Right atrium auricular region (tissue), 2 donors: ENCODE data around the gene GTF3A. TPM values are rescaled to one million over a fixed set of nuclear protein-coding genes. Genes with fewer than 3 reads are reported as not detected.

Experiments used
- DNase-seq: peaks from one replicate; pipeline ENCODE4 v3.0.0-alpha.2; 2019; ENCODE audit warnings: low spot score
- H3K27ac ChIP-seq, 2 donors: fragments of 200-600 bp; sonication (generic); 1 replicate in 1 of 2; 2 replicates in 1 of 2; pipeline ENCODE4 v1.5.1; 2016 to 2019
- H3K27me3 ChIP-seq, 2 donors: fragments of 200-600 bp; sonication (generic); one replicate each; pipeline versions ENCODE4 v1.5.1 to v1.6.0; 2017 to 2019
- H3K36me3 ChIP-seq: fragments of 200-600 bp; sonication (generic); one replicate; pipeline ENCODE4 v1.5.1; 2016
- H3K4me1 ChIP-seq, 2 donors: fragments of 200-600 bp; sonication (generic); one replicate each; pipeline versions ENCODE4 v1.5.1 to v1.6.0; 2017 to 2019
- H3K4me3 ChIP-seq, 2 donors: fragments of 200-600 bp; sonication (generic); 1 replicate in 1 of 2; 2 replicates in 1 of 2; pipeline ENCODE4 v1.5.1; 2017 to 2019; ENCODE audit warnings: mild to moderate bottlenecking in 1 of 2, moderate library complexity in 1 of 2
- H3K9me3 ChIP-seq, 2 donors: fragments of 200-600 bp; sonication (generic); one replicate each; pipeline ENCODE4 v1.5.1; 2019
- total RNA-seq, 2 donors: library from RNA; depleted of rRNA; stranded (reverse); fragments of >200 nt; gene quantifications; one replicate each; pipeline ENCODE4 v1.1.0, GENCODE V29; 2016
- TF ChIP-seq, protein P1 (sequence below), 2 donors: fragments of 200-600 bp; sonication (generic); IDR thresholded peaks; one replicate each; pipeline ENCODE4 v1.5.1; 2019; ENCODE audit warnings: antibody characterized with exemption in 2 of 2

Gene GTF3A
- total RNA-seq, 2 donors from 2014 or later = 227 to 327 TPM

DNA sequence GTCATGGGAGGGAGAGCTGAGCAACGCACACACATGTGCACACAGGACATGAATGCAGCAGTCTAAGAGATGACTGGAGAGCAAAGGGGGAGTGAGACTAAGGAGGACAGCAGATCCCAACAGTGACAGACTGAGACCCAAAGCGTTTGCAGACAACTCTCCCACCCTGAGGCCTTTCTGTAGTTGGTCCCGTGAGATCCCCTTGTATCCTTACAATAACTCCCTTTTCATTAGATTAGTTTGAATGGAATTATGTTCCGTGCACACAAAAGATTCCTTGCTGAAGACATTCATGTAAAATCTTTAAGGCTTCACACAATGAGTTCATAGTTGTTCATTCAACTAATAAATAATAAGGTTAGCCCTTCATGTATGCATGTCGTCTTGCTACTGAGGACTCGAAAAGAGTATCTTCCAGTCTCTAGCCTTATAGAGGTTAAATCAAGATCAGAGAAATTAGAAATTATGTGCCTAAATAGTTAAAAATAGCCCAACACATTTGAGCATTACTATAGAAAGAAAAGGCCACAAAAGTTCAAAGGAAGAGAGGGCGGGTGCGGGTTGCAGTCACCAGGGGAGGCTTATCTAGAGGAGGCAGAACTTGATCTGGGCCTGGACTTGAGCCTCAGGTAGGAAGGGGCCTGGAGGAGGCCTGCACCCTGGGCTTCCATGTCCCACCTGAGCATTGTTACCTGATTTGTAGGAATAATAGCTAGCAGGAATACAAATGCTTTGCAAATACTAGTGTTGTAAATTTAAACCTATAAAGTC is 3.1 kb upstream of the GTF3A start:
- Histone ChIP-seq H3K4me1 (peaks cover 0 to 24% of the 10 kb centered on the region in 2 donors), H3K27ac (no peak overlapping the region), H3K36me3 (no peaks in the 10 kb centered on the region), H3K9me3 (no peaks in the 10 kb centered on the region), H3K4me3 (no peak overlapping the region), H3K27me3 (no peaks in the 10 kb centered on the region)
- DNase-seq = no peak
- TF ChIP-seq, protein P1, sequence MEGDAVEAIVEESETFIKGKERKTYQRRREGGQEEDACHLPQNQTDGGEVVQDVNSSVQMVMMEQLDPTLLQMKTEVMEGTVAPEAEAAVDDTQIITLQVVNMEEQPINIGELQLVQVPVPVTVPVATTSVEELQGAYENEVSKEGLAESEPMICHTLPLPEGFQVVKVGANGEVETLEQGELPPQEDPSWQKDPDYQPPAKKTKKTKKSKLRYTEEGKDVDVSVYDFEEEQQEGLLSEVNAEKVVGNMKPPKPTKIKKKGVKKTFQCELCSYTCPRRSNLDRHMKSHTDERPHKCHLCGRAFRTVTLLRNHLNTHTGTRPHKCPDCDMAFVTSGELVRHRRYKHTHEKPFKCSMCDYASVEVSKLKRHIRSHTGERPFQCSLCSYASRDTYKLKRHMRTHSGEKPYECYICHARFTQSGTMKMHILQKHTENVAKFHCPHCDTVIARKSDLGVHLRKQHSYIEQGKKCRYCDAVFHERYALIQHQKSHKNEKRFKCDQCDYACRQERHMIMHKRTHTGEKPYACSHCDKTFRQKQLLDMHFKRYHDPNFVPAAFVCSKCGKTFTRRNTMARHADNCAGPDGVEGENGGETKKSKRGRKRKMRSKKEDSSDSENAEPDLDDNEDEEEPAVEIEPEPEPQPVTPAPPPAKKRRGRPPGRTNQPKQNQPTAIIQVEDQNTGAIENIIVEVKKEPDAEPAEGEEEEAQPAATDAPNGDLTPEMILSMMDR (IDR thresholded peaks at IDR 0.05) = no peak

DNA sequence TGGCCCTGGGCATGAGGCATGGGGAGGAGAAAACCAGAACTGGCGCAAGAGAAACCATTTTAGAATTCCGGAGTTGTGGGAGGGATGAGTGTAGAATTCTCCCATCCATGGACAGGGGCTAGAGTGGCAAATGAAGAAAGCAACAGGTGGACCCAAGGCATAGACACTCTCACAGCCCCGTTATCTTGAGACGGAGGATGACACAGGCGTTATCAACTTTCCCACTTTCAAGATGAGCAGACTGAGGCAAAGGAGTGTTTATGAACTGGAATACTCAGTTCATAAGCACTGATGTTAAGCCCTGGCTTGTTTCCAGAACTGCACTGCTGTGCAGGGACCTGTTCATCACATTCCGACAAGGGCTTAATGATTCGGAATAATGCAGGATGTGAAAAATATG is 1.1 kb upstream of the GTF3A start:
- H3K36me3 ChIP-seq = peaks cover 3% of the 10 kb centered on the region
- H3K27ac ChIP-seq = no peak overlapping the region
- no peak for DNase-seq
- peaks cover 0 to 45% of the 10 kb centered on the region in 2 donors for H3K4me1 ChIP-seq
- H3K27me3 ChIP-seq = no peaks in the 10 kb centered on the region
- H3K4me3 ChIP-seq = no peak overlapping the region
- TF ChIP-seq, protein P1 (IDR thresholded peaks at IDR 0.05) = no peak
- no peaks in the 10 kb centered on the region for H3K9me3 ChIP-seq

DNA sequence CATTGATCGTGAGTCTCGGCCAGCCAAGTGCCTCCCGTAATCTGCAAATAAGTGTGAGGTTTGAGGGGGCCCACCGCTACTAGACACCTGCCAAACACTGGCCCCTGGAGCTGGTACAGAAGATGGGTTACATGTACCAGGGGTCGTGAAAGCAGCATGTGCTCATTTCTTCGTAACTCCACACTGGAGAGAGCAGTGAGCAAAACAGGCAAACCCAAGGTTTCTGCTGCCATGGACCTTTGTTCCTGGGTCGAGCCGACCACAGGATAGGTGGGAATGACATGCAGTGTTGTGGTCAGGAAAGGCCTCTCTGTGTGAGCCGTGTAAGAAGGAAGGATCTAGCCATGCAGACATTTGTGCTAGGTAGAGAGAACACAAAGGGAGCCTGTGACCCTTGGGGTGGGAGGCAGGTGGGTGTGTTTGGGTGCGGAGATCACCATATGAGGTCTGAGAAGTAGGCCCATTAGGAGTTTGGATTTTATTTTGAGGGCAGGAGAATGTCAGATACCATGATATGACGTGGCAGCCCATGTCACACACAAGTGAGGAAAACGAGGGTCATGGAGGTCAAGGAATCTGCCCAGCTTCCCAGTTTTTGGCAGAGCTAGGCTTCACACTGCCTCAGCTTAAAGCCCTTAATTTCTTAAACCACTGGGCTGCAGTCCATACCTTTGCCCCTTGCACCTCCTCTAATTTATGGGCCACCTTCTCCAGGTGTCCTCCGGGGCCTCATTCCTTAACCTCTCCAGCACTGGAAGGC is 919 bp downstream of the GTF3A start:
- no peak for DNase-seq
- Histone ChIP-seq H3K27ac (peak overlapping the region; percentile 84 to 85), H3K27me3 (no peaks in the 10 kb centered on the region), H3K9me3 (no peaks in the 10 kb centered on the region), H3K4me3 (peak overlapping the region; percentile 67 to 75), H3K4me1 (peaks cover 0 to 46% of the 10 kb centered on the region in 2 donors), H3K36me3 (peaks cover 24% of the 10 kb centered on the region)
- TF ChIP-seq, protein P1 (IDR thresholded peaks at IDR 0.05) = no peak

DNA sequence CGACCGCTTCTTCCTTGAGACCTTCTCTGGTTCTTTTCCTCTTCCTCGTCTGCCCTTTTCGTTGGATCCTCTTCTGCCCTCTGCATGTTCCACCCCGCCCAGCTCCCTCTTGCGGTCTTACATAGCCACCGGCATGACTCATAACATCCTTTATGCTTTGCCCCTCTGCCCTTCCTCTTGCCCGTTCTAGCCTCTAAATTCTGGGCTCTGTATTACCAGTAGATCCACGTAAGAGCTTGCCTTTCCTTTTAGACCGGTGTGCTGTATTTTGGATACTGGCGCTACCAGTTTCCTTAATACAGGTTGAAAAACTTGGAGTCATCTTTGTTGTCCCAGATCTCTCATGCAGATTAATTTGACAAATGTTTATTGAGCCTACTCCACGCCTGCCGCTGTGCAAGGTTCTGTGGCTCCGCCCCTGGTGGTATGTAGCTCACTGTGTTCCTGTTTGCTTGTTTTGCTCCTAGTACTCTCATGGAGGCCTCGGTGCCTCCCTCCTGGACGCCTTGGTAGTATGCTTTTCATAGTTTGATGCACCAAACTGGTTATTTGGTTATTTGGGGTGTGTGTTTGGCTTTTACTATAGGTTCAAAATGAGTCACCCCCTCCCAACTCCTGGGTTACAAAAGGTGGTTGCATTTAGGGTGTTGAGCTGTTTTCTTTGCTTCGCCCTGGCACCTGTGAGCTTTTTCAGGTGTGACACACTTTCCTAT is 1.7 kb downstream of the GTF3A start:
- Histone ChIP-seq H3K9me3 (no peaks in the 10 kb centered on the region), H3K36me3 (peaks cover 31% of the 10 kb centered on the region), H3K27ac (peak overlapping the region; percentile 84 to 85), H3K4me3 (peak overlapping the region; percentile 67 to 75), H3K27me3 (no peaks in the 10 kb centered on the region), H3K4me1 (peaks cover 0 to 46% of the 10 kb centered on the region in 2 donors)
- DNase-seq = peak; percentile 84
- TF ChIP-seq, protein P1 (IDR thresholded peaks at IDR 0.05) = peak; percentile 12 to 50

DNA sequence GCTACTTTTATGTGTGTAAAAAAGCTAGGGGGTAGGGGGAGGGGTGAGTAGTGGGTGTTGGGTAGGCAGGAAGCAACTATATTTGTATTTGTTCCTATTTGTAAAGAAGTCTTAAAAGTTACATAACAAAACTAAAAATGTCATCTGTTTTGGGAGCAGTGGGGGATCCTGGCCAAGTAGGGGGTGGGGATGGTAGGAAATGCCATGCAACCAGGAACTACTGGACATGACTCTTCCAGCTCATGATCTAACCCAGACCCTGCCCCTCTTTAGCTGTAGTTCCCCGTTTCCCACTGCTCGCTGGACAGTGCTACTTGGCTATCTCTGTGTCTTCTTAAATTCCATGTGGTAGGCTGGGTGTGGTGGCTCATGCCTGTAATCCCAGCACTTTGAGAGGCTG is 3.2 kb downstream of the GTF3A start:
- Histone ChIP-seq H3K9me3 (no peaks in the 10 kb centered on the region), H3K27ac (peak overlapping the region in 1 of 2 donors; percentile 84)
- DNase-seq = no peak

More for the DNA sequence above, 3.2 kb downstream of the GTF3A start:
- TF ChIP-seq, protein P1 (IDR thresholded peaks at IDR 0.05) = no peak
- peaks cover 0 to 46% of the 10 kb centered on the region in 2 donors for H3K4me1 ChIP-seq
- H3K4me3 ChIP-seq = no peak overlapping the region
- peaks cover 46% of the 10 kb centered on the region for H3K36me3 ChIP-seq
- no peaks in the 10 kb centered on the region for H3K27me3 ChIP-seq
